GM19099 (cell line): ENCODE measurements around the gene PEX26.

Experiments
- POLR2A ChIP-seq: IDR thresholded peaks from 3 replicates; pipeline ENCODE4 v1.6.1; 2011; ENCODE audit warnings: low read depth; ENCODE audit not compliant: insufficient read length; ENCODE audit errors: extremely low read depth

The PEX26 gene

DNA sequence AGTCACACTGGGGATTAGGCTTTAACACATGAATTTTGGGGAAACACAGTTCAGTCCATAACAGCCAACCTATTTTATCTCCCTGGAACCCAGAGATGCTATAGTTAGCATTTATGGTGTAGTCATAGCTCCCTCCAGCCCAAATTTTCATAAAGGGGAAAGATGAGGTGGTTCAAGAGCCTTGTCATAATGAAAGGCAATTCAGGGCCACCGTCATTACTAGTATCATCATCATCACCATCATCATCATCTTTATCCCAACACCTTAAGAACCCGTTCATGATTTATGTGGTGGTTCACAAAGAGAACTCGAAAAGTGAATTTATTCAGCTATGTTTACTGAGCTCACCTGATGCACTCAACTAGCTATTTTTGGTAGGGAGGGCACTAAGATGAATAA, 30.4 kb downstream of the PEX26 start:
- no peak for TF ChIP-seq POLR2A

DNA sequence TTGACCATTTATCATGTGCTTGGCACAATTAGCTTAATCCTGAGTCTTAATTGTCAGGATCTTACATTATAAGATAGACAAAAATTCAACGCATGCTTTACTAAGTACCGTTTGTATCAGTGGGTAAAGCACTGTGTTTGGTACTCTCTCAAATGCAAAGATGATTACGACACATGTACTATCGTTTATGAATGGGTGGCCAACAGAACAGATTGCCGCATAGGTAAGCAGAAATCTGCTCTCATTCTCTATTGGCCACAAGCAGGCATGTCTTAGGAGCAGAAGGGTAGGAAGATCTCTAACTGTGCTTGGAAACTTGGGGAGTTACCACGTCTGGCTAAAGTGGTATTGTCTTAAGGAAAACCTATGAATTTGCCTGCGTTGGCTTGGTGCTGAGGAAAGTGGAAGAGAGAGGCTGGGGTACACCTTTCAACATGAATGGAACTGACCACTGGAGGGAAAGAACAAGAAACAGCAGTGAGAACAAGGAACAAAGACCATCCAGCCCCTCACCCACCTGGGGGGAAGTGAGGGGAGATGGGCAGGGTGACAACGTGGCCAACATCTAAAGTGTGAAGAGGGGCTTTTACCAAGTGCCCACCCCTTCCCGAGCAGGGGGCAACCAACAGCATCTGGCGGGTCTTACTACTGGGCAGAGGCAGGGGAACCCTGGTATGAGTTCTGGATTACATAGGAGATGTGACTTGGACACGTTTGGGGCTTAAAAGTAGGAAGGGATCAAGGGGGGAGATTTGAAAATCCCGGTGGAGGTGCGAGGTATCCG, 31.8 kb downstream of the PEX26 start:
- TF ChIP-seq POLR2A: no peak

- TF ChIP-seq POLR2A: no peak
Measured at GRCh38 chr22:18110194-18110953, 32.6 kb downstream of the PEX26 start, which contains the start of gene TUBA8. Gene TUBA8, plus strand, starts transcription at chr22:18110809. Its CDS starts 57 bp downstream, at chr22:18110866.

GRCh38 chr22:18110954-18111758, 33.4 kb downstream of the PEX26 start:
- TF ChIP-seq POLR2A: no peak

DNA sequence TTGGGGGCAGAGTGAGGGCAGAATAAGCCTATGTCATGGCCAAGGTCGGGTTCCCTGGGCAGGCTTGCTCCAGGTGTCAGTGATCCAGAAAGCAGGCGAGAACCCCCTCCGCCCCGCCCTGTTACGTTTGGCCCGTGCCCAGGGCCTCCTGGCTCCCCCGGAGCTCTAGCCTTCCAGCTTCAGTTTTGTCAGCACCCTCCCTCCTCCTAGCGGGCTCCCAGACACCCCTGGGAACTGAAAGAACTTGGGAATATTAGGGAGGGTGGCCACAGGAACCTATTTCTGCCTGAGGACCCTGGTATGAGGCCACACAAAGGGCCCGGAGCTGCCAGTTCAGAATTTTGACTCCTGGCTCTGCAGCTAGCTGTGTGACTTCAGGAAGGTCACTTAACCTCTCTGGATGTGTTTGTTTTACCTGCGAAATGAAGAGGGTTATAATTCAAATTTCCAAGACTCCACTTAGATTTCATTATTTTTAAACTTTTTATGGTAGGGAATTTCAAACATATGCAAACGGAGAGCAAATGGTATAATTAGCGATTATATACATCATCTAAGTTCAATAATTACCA, 34.1 kb downstream of the PEX26 start:
- TF ChIP-seq POLR2A: no peak

GRCh38 chr22:18112440-18112839, 34.6 kb downstream of the PEX26 start:
- TF ChIP-seq POLR2A: no peak

- no peak for TF ChIP-seq POLR2A
Measured at GRCh38 chr22:18113680-18114394, 36.0 kb downstream of the PEX26 start.

DNA sequence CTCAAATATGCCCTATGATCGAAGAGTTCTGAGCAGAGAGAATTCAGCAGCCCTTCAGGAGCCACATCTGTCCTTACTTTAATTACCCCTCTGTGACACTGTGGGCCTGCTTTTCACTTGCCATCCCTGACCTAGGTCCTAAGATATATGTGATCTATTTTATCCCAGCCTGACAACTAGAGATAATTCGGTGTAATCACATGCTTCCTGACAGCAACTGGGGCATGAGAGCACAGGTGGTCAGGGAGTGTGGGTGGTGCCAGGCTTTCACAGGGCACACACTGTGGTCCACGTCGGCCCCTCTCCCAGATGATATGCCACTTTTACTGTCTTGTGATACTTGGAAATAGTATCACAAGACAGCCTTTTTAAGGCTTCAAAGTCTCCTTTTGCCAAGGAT, 36.7 kb downstream of the PEX26 start:
- TF ChIP-seq POLR2A: no peak

DNA sequence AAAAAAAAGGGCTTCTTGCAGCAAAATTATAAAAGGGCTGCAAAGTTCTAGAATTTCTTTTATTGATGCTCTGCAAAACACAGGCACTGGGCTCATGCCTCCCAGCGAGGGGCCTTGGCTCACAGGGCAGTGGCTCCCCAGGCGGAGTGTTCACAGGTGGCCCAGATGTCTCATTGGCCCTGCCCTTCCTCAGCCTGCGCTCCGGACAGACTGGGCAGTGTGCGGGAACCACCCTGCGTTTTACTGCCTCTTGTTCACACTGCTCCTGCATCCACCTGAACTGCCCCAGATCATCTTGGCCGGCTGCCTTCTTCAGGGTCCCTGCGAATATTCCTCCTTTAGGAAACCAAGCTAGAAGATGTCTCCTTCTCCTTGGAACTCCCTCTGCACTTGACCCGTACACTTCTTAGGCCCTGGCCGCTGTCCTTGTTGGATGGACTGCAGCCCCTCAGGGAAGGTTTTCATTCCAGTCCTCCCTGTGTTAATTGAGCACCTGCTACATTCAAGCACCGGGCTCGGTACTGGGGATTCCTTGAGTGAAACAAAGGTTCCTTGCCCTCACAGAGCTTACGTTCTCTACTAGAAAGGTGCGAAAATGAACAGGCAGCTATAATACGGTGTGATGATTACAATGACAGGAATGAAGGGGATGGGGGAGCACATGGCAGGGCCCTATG, 37.3 kb downstream of the PEX26 start:
- TF ChIP-seq POLR2A: no peak

- no peak for TF ChIP-seq POLR2A
Measured at GRCh38 chr22:18115906-18116371, 38.1 kb downstream of the PEX26 start.

DNA sequence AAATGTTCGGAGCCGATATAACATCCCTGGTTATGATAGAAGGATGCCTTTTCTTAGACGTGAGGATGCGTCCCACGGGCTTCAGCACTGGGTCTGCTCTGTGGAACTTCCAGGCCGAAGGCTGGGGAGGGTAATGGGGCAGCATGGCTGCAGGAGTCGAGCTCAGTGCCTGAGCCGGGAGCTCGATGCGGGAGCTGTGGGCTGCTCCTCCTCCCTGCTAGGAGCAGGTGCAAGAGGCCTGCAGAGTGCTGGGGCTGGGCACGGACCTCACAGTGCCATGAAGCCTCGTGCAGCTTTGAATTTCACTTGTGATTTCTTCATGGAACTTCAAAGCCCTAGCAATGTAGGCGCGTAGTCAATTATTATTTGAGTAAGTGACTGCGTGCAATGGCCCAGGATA, 38.8 kb downstream of the PEX26 start:
- TF ChIP-seq POLR2A: no peak

DNA sequence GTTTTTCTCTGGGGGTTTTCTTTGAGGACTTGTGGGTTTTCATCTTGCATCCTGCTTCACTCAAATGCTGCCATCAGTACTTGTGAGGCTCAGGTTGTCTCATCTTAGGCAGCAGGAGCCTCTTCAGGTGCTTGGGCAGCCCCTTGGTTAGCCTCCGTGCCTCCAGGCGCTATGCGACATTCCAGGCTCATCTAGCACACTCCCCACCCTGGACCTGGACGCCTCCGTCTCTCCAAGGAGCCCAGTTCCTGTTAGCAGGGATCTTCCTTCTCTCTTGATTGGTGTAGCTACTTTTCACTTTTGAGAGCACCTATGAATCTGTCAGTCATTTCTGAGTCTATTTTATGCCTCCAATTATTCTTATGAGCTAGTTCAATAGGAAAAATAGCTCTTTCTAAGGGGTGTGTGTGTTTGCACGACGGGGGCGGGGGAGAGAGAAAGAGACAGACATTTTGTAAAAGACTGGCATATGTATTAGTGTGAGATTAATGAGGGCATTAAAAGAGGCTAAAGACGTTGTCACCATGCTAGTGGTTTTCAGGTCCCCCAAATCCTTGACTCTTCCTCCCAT, 40.6 kb downstream of the PEX26 start:
- TF ChIP-seq POLR2A: no peak

DNA sequence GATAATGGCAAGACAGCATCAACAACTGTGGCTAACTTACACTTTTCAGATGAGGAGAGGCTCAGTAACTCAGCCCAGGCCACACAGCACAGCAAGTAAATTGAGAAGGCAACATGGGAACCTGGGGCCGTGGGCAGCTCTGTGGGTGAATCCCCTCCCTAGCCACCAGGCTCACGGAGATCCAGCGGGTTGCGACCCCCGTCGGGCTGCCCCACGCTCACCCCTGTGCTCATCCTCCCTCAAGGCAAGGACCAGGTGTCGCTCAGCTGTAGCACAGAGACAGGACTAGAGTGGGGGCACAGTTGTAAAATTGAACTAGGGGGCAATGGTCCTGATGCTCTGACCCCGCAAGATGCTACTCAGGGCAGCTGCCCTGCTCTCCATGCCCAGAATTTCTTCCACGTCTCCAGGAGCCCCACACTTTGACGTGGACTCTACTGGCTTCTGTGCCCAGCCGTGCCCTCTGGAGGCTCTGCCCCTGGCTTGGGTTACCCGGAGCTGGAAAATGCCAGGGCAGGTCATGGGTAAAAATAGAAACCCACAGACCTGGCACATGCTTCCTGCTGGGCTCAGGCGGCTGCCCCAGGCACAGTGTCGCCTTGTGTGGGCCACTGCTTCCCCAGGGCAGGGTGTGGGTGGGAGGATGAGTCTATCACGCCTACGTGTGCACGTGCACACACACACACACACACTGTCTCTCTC, 41.8 kb downstream of the PEX26 start:
- TF ChIP-seq POLR2A: no peak
